ENCODE data around the gene USP47.

USP47 gene

GRCh38 chr11:11841723-11842420 is at the start of gene USP47:
USP47 (plus strand) TSS chr11:11841972; CDS start chr11:11842186, 214 bp downstream.
- FAIRE-seq: no peak

GRCh38 chr11:11793073-11793472 is 48.7 kb upstream of the USP47 start:
- no peak for FAIRE-seq

GRCh38 chr11:11798586-11799438 is 43.0 kb upstream of the USP47 start:
- no peak for FAIRE-seq

GRCh38 chr11:11805228-11805627 is 36.5 kb upstream of the USP47 start:
- FAIRE-seq: no peak

- FAIRE-seq: no peak
Measured at GRCh38 chr11:11806074-11806473, 35.7 kb upstream of the USP47 start.

- no peak for FAIRE-seq
Measured at GRCh38 chr11:11806586-11806985, 35.2 kb upstream of the USP47 start.

- no peak for FAIRE-seq
Measured at GRCh38 chr11:11807811-11808782, 33.7 kb upstream of the USP47 start.

GRCh38 chr11:11808992-11809615 is 32.7 kb upstream of the USP47 start:
- FAIRE-seq: no peak

- FAIRE-seq: no peak
Measured at GRCh38 chr11:11810764-11811726, 30.7 kb upstream of the USP47 start.

GRCh38 chr11:11813288-11813962 is 28.3 kb upstream of the USP47 start:
- FAIRE-seq: no peak

GRCh38 chr11:11814614-11815452 is 26.9 kb upstream of the USP47 start:
- FAIRE-seq: no peak

GRCh38 chr11:11816511-11817314 is 25.1 kb upstream of the USP47 start:
- no peak for FAIRE-seq

GRCh38 chr11:11817957-11818356 is 23.8 kb upstream of the USP47 start:
- no peak for FAIRE-seq

- no peak for FAIRE-seq
Measured at GRCh38 chr11:11818529-11819121, 23.1 kb upstream of the USP47 start.

- no peak for FAIRE-seq
Measured at GRCh38 chr11:11821899-11822298, 19.9 kb upstream of the USP47 start.

- no peak for FAIRE-seq
Measured at GRCh38 chr11:11822946-11823345, 18.8 kb upstream of the USP47 start.

- no peak for FAIRE-seq
Measured at GRCh38 chr11:11826260-11826659, 15.5 kb upstream of the USP47 start.

GRCh38 chr11:11827272-11827671 is 14.5 kb upstream of the USP47 start:
- no peak for FAIRE-seq

Measured in colon (tissue), 2 donors.